K562 (cell line): ENCODE results near the gene TMEM138. TPM values are rescaled to one million over a fixed set of nuclear protein-coding genes. Genes with fewer than 3 reads are reported as not detected.
"Not testable (repeated sequence)": the region's sequence is repeated elsewhere in the genome, so short reads cannot be mapped to it uniquely, and the experiment has no call there.

Experiments
- ATAC-seq: fragments of 200-7000 bp; cut with Tn5 transposase; 3 replicates; pipeline ENCODE4 v1.9.1; 2020; ENCODE audit warnings: moderate library complexity
- BruUV-seq: library from RNA; stranded (reverse); fragments of 400-500 nt; replicated peaks from 2 replicates; lab custom pipeline; 2021; lab: Mats Ljungman, UMichigan
- CTCF ChIA-PET: fragments of 300-600 bp; formaldehyde crosslinking; extraction: SDS; loops from one replicate; lab custom pipeline; 2021; ENCODE audit warnings: low intra/inter-chr PET ratio; lab: Yijun Ruan, JAX
- POLR2A ChIA-PET: fragments of 300-600, 350-650 bp; sonication (Branson Sonifier 250); formaldehyde crosslinking; extraction: SDS; loops from one replicate; lab custom pipeline; 2021; ENCODE audit warnings: antibody characterized with exemption, inconsistent platforms; lab: Yijun Ruan, JAX
- DNase-seq, 4 experiments: peaks; one replicate each; pipeline versions ENCODE4 v3.0.0 to v3.0.0-alpha.2; 2011 to 2018; ENCODE audit warnings: low spot score in 3 of 4, mixed read lengths in 3 of 4; ENCODE audit errors: extremely low read depth in 1 of 4
- FAIRE-seq: peaks from 2 replicates; lab custom pipeline; 2011; peaks lifted over from hg19 to GRCh38; lab: Jason Lieb, UNC
- H2AFZ ChIP-seq: 2 replicates; pipeline ENCODE4 v1.6.0; 2011; ENCODE audit warnings: low read depth, low read length, control low read depth, inconsistent platforms
- H3K27ac ChIP-seq: fragments of 200-600 bp; 3 replicates; pipeline ENCODE4 v1.8.0; 2011; ENCODE audit warnings: low read depth, mild to moderate bottlenecking, control low read depth, inconsistent platforms, low read length, moderate library complexity, mixed read lengths; ENCODE audit errors: extremely low read depth
- H3K27me3 ChIP-seq, 2 experiments: fragments of 300-600 bp in 1 of 2; 2 replicates in 1 of 2; 3 replicates in 1 of 2; pipeline versions ENCODE4 v1.6.0 to v1.8.0; 2011; ENCODE audit warnings: inconsistent platforms in 2 of 2, low read length in 2 of 2, mild to moderate bottlenecking in 1 of 2, mixed read lengths in 1 of 2, moderate library complexity in 1 of 2; ENCODE audit not compliant: control insufficient read depth in 2 of 2, insufficient read depth in 2 of 2
- H3K36me3 ChIP-seq: fragments of 300-600 bp; 3 replicates; pipeline ENCODE4 v1.8.0; 2011; ENCODE audit warnings: mild to moderate bottlenecking, low read length, inconsistent platforms; ENCODE audit not compliant: control insufficient read depth, insufficient read depth
- H3K4me1 ChIP-seq, 2 experiments: fragments of 200-600 bp in 1 of 2; replicated peaks in 1 of 2; 2 replicates in 1 of 2; 3 replicates in 1 of 2; pipeline versions ENCODE4 v1.5.1 to v1.8.0; 2011; ENCODE audit warnings: inconsistent platforms in 2 of 2, low read length in 2 of 2, mild to moderate bottlenecking in 1 of 2, mixed read lengths in 1 of 2, moderate library complexity in 1 of 2; ENCODE audit not compliant: control insufficient read depth in 2 of 2, insufficient read depth in 2 of 2
- H3K4me2 ChIP-seq: 2 replicates; pipeline ENCODE4 v1.6.1; 2011; ENCODE audit warnings: low read length, control low read depth, inconsistent platforms, mixed read lengths; ENCODE audit not compliant: insufficient read depth
- H3K4me3 ChIP-seq: fragments of 200-600 bp; sonication (generic), shearing (Covaris generic); 2 replicates; pipeline ENCODE4 v1.5.1; 2016; ENCODE audit warnings: control low read depth, inconsistent platforms
- H3K79me2 ChIP-seq: fragments of 200-600 bp; 3 replicates; pipeline ENCODE4 v1.8.0; 2011; ENCODE audit warnings: low read length, inconsistent platforms; ENCODE audit not compliant: control insufficient read depth, insufficient read depth
- H3K9ac ChIP-seq, 2 experiments: 2 replicates each; pipeline versions ENCODE4 v1.6.0 to v1.6.1; 2011; ENCODE audit warnings: low read depth in 2 of 2, low read length in 2 of 2, control low read depth in 1 of 2, inconsistent platforms in 1 of 2, mild to moderate bottlenecking in 1 of 2, mixed read lengths in 1 of 2; ENCODE audit not compliant: insufficient read depth in 1 of 2
- H3K9me1 ChIP-seq: one replicate; pipeline ENCODE4 v1.6.0; 2011; ENCODE audit warnings: inconsistent platforms, mild to moderate bottlenecking, low read length, moderate library complexity; ENCODE audit not compliant: control insufficient read depth, insufficient read depth
- H3K9me3 ChIP-seq: replicated peaks from 2 replicates; pipeline ENCODE4 v1.5.1; 2011; ENCODE audit warnings: low read depth, low read length, inconsistent platforms; ENCODE audit not compliant: control insufficient read depth, insufficient read depth
- H4K20me1 ChIP-seq: replicated peaks from 2 replicates; pipeline ENCODE4 v1.6.1; 2011; ENCODE audit warnings: low read length, inconsistent platforms, mixed read lengths; ENCODE audit not compliant: control insufficient read depth, insufficient read depth
- ATF2 ChIP-seq: sonication (generic); formaldehyde crosslinking; IDR thresholded peaks from 2 replicates; pipeline ENCODE4 v1.8.1; 2022; ENCODE audit warnings: missing genetic modification reagents
- BDP1 ChIP-seq: IDR thresholded peaks from 3 replicates; pipeline ENCODE4 v1.6.1; 2011; ENCODE audit not compliant: insufficient read length, insufficient read depth
- CC2D1A ChIP-seq: fragments of 450-650 bp; IDR thresholded peaks from 2 replicates; pipeline ENCODE4 v1.6.1; 2017; ENCODE audit warnings: mild to moderate bottlenecking
- KLF16 ChIP-seq: IDR thresholded peaks from 2 replicates; pipeline ENCODE4 v1.6.1; 2016; ENCODE audit warnings: antibody characterized with exemption
- LCOR ChIP-seq: sonication (generic); formaldehyde crosslinking; IDR thresholded peaks from 2 replicates; pipeline ENCODE4 v1.8.0; 2022; ENCODE audit warnings: mild to moderate bottlenecking, missing genetic modification reagents
- PRPF4 ChIP-seq: fragments of 200-400 bp; formaldehyde crosslinking; IDR thresholded peaks from one replicate; pipeline ENCODE4 v1.6.1; 2017; ENCODE audit warnings: low read length, low read depth, mild to moderate bottlenecking; ENCODE audit not compliant: insufficient read depth, poor library complexity, severe bottlenecking
- RBM17 ChIP-seq: fragments of 200-400 bp; formaldehyde crosslinking; IDR thresholded peaks from 2 replicates; pipeline ENCODE4 v1.6.1; 2017; ENCODE audit warnings: low read depth, mild to moderate bottlenecking, low read length, borderline replicate concordance
- SAFB ChIP-seq: fragments of 200-400 bp; formaldehyde crosslinking; IDR thresholded peaks from 2 replicates; pipeline ENCODE4 v1.6.1; 2017; ENCODE audit warnings: low read depth, low read length, borderline replicate concordance
- ZNF121 ChIP-seq: sonication (generic); formaldehyde crosslinking; conservative IDR thresholded peaks from 2 replicates; pipeline ENCODE4 v1.8.0; 2022; ENCODE audit warnings: missing genetic modification reagents
- ZNF41 ChIP-seq: fragments of 250-450 bp; sonication (Bioruptor Pico); conservative IDR thresholded peaks from 2 replicates; pipeline ENCODE4 v1.4.0; 2020; ENCODE audit warnings: mild to moderate bottlenecking
- WGBS: fragments of 100-300 bp; shearing (Covaris generic); methylation state at CpG from one replicate; pipeline ENCODE4 v1.1.6; 2016; ENCODE audit warnings: low coverage, mixed read lengths; ENCODE audit not compliant: insufficient coverage; ENCODE audit errors: missing lambda C conversion rate; 5-methylcytosine and 5-hydroxymethylcytosine counted together
- in situ Hi-C: fragments of 300-500 bp; cut with MboI; formaldehyde crosslinking; loops from 4 replicates; pipeline ENCODE4 v1.15.0; 2018; ENCODE audit warnings: inconsistent platforms, mixed read lengths
- intact Hi-C: fragments of 100-400 bp; cut with micrococcal nuclease; formaldehyde crosslinking; loops from 2 replicates; pipeline ENCODE4 v1.14.2; 2022
- polyA plus RNA-seq, 8 experiments: library from polyadenylated mRNA; depleted of rRNA in 4 of 8; stranded (reverse) in 5 of 8; unstranded in 3 of 8; fragments of >200 nt; fragmentation: Nextera tagmentation in 2 of 8; fragmentation: Illumina TruSeq in 1 of 8; extraction: Ambion mirVana in 2 of 8; extraction: Trizol in 1 of 8; gene quantifications; 2 replicates each; pipeline versions ENCODE4 v1.2.1 to v1.2.3, GENCODE V29; 2011 to 2014; ENCODE audit warnings: inconsistent platforms in 1 of 8, missing spikeins in 1 of 8
- total RNA-seq, 7 experiments: library from RNA; depleted of rRNA in 6 of 7; stranded (reverse); fragments of >200 nt in 6 of 7; fragmentation: Illumina TruSeq in 2 of 7; extraction: Trizol in 2 of 7; gene quantifications; 2 replicates each; pipeline versions ENCODE4 v1.2.1 to v1.2.3, GENCODE V29; 2011 to 2021; ENCODE audit warnings: low replicate concordance in 1 of 7
- TF ChIP-seq, protein P1 (sequence below): fragments of 250-450 bp; sonication (Bioruptor Pico); IDR thresholded peaks from 2 replicates; pipeline ENCODE4 v1.9.0; 2021; ENCODE audit warnings: mild to moderate bottlenecking

TMEM138 gene
- total and polyA plus RNA-seq, 9 of the 15 experiments (the other 6 are each of a cell fraction or from before 2014, with no cell fraction given): 23.2 to 168 (median 63.1) TPM

DNA sequence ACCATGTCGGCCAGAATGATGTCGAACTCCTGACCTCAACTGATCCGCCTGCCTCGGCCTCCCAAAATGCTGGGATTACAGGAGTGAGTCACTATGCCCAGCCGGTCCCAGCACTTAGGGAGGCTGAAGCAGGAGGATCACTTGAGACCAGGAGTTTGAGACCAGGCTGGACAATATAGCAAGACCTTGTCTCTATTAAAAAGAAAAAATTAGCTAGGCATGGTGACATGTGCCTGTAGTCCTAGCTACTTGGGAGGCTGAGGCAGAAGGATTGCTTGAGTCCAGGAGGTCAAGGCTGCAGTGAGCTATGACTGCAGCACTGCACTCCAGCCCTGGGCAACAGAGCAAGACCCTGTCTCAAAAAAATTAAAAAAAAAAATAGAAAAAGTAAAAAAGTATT lies 21.7 kb downstream of the TMEM138 start:
- H3K4me1 ChIP-seq, H3K9ac ChIP-seq, intact Hi-C loops, FAIRE-seq, ATAC-seq, H4K20me1 ChIP-seq, H3K79me2 ChIP-seq, DNase-seq, H3K4me3 ChIP-seq, H3K9me3 ChIP-seq, H3K9me1 ChIP-seq, H3K36me3 ChIP-seq, in situ Hi-C loops, BruUV-seq, H3K27me3 ChIP-seq, H3K27ac ChIP-seq, H2AFZ ChIP-seq, H3K4me2 ChIP-seq: not testable (repeated sequence)
- ChIA-PET CTCF (interaction anchor here (7.3 kb wide), 1 partner anchor 49 kb away, joined by 135 read pairs; the partner anchor contains the start of genes DDB1 and TKFC), POLR2A (interaction anchor here (0.6 to 5.1 kb wide), 7 partner anchors 17 to 74 kb away, joined by 3 to 23 read pairs (median 7); no protein-coding TSS in a partner anchor)
- 81% methylated on average over 5 of the region's 5 CpGs for WGBS
- TF ChIP-seq ZNF121 (CRISPR knock-in tag): peak; percentile 63
- TF ChIP-seq, all 486 proteins: peak for 1; not testable (repeated sequence) for 485

- Histone ChIP-seq H3K4me1 (peaks cover 3 to 6% of the 10 kb centered on the region in 2 experiments; a peak in 2 of 5 replicates), H3K27me3 (no peaks in the 10 kb centered on the region), H3K9ac (peak overlapping the region in 1 of 2 experiments; percentile 2; a peak in 1 of 4 replicates), H3K9me1 (no peaks in the 10 kb centered on the region), H3K79me2 (no peaks in the 10 kb centered on the region), H4K20me1 (no peaks in the 10 kb centered on the region), H3K36me3 (no peaks in the 10 kb centered on the region), H3K9me3 (no peaks in the 10 kb centered on the region), H3K27ac (no peak overlapping the region), H2AFZ (no peak overlapping the region), H3K4me2 (no peak overlapping the region), H3K4me3 (no peak overlapping the region)
- BruUV-seq: no TSS peak
- CTCF ChIA-PET: interaction anchor here (0.8 to 7.3 kb wide), 7 partner anchors 18 to 254 kb away, joined by 3 to 135 read pairs (median 6); partner anchors contain the start of genes DDB1 and TKFC
- POLR2A ChIA-PET: interaction anchor here (0.6 to 5.1 kb wide), 13 partner anchors 14 to 469 kb away, joined by 3 to 23 read pairs (median 4); no protein-coding TSS in a partner anchor
- WGBS: 57% methylated on average over 14 of the region's 15 CpGs
- FAIRE-seq: peak; percentile 82
- in situ Hi-C loops: loop anchor here (5.0 kb wide), 2 partner anchors 47 to 127 kb away; no protein-coding TSS in a partner anchor
- intact Hi-C loops: loop anchor here (1.0 to 5.0 kb wide), 4 partner anchors 48 to 253 kb away; no protein-coding TSS in a partner anchor
- peak; percentile 95 for ATAC-seq
- DNase-seq: peak; percentile 36 to 82 (median 54)
- TF ChIP-seq BDP1 (no peak), SAFB (no peak), ZNF41 (CRISPR knock-in tag) (no peak), LCOR (CRISPR knock-in tag) (no peak), RBM17 (no peak), PRPF4 (no peak), CC2D1A (peak; percentile 61; the same call in 1 of the 2 replicates), KLF16 (peak; percentile 28; the same call in 1 of the 2 replicates), ATF2 (CRISPR knock-in tag) (no peak)
- TF ChIP-seq, protein P1, sequence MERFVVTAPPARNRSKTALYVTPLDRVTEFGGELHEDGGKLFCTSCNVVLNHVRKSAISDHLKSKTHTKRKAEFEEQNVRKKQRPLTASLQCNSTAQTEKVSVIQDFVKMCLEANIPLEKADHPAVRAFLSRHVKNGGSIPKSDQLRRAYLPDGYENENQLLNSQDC: peak; percentile 67; the same call in 1 of the 2 replicates
Measured at GRCh38 chr11:61384271-61385242, 22.4 kb downstream of the TMEM138 start.
